Measurements from ENCODE around the gene ARHGEF33. TPM values are rescaled to one million over a fixed set of nuclear protein-coding genes. Genes with fewer than 3 reads are reported as not detected.

ARHGEF33 gene
- total RNA-seq, 1 experiment from 2014 or later, result 0.30 TPM

- TF ChIP-seq ZNF274 (IDR thresholded peaks at IDR 0.05; ENCODE audit: low read depth, low read length) (no peak), ZFX (IDR thresholded peaks at IDR 0.05) (no peak), TCF7L2 (IDR thresholded peaks at IDR 0.05; ENCODE audit: borderline replicate concordance, extremely low read depth, insufficient read depth, insufficient read length) (no peak), EGR1 (IDR thresholded peaks at IDR 0.05; ENCODE audit: low read depth) (no peak), YY1 (IDR thresholded peaks at IDR 0.05; ENCODE audit: extremely low read depth, insufficient replicate concordance, low read depth, low read length) (no peak), SIN3A (IDR thresholded peaks at IDR 0.05; ENCODE audit: low read depth) (no peak), EZH2phosphoT487 (IDR thresholded peaks at IDR 0.05; ENCODE audit: borderline replicate concordance) (no peak), POLR2A (IDR thresholded peaks at IDR 0.05; ENCODE audit: borderline replicate concordance, extremely low read depth, insufficient read depth, insufficient read length) (no peak)
These were observed 39.6 kb upstream of the ARHGEF33 start (continued) for GRCh38 chr2:38850045-38850444.

DNA sequence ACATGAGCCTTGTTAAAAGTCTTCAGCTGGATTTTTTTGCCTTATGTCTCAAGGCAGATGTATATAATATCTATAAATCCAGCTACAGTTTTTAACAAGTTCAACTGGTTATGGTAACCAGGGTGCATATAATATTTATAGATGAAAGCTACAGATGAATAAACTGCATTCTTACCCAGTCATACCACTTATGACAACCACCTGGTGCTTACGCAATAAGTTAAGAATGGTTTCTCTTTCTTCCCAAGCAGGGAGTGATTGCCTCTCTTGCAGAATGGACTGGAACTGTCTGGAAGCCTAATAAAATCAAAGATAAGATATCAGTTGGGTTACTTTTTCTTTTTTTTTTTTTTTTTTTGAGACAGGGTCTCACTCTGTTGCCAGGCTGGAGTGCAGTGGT, 33.5 kb upstream of the ARHGEF33 start:
- Histone ChIP-seq H3K9ac (ENCODE audit: low read length) (no peak overlapping the region), H3K27ac (ENCODE audit: low read depth, low read length) (no peak overlapping the region), H3K36me3 (ENCODE audit: control insufficient read depth in 1 of 2, insufficient read depth in 2 of 2, low read length in 2 of 2) (peaks cover 24 to 26% of the 10 kb centered on the region in 2 experiments), H3K4me1 (ENCODE audit: control insufficient read depth in 1 of 2, insufficient read depth in 2 of 2, low read length in 2 of 2) (no peaks in the 10 kb centered on the region), H2AFZ (ENCODE audit: low read depth, low read length, poor library complexity, severe bottlenecking) (no peak overlapping the region), H3K27me3 (ENCODE audit: insufficient read depth, low read length) (no peaks in the 10 kb centered on the region), H4K20me1 (ENCODE audit: insufficient read depth) (no peaks in the 10 kb centered on the region), H3K4me2 (ENCODE audit: low read length) (no peak overlapping the region), H3K79me2 (ENCODE audit: insufficient read depth, low read length) (no peaks in the 10 kb centered on the region), H3K9me3 (ENCODE audit: control insufficient read depth in 1 of 2, insufficient read depth in 1 of 2, low read depth in 1 of 2, low read length in 2 of 2) (no peaks in the 10 kb centered on the region), H3K9me2 (ENCODE audit: insufficient read depth) (no peaks in the 10 kb centered on the region), H3K4me3 (replicated peaks in 1 of 2; ENCODE audit: low read depth in 1 of 2, low read length in 2 of 2) (no peak overlapping the region)
- intact Hi-C loops (cut with micrococcal nuclease), result no loop called here
- CTCF ChIA-PET, result no interaction called here
- ATAC-seq (no peak), DNase-seq (ENCODE audit: low read depth, low spot score) (no peak)
- no peak for TF ChIP-seq CEBPB (IDR thresholded peaks at IDR 0.05; ENCODE audit: low read depth)
- TF ChIP-seq CBX3 (IDR thresholded peaks at IDR 0.05; ENCODE audit: low read depth), result no peak
- no peak for TF ChIP-seq TCF7L2 (IDR thresholded peaks at IDR 0.05; ENCODE audit: borderline replicate concordance, extremely low read depth, insufficient read depth, insufficient read length)
- no peak for TF ChIP-seq POLR2A (IDR thresholded peaks at IDR 0.05; ENCODE audit: borderline replicate concordance, extremely low read depth, insufficient read depth, insufficient read length)
- no peak for TF ChIP-seq POLR2AphosphoS5 (IDR thresholded peaks at IDR 0.05; ENCODE audit: low read depth, low read length)
- TF ChIP-seq FOSL1 (IDR thresholded peaks at IDR 0.05; ENCODE audit: low read depth), result no peak
- TF ChIP-seq SIN3A (IDR thresholded peaks at IDR 0.05; ENCODE audit: low read depth), result no peak
- no peak for TF ChIP-seq EGR1 (IDR thresholded peaks at IDR 0.05; ENCODE audit: low read depth)
- RAD21 ChIA-PET (ENCODE audit: low non-redundant PET in 1 of 2, low total read pairs in 2 of 2, uncharacterized antibody in 2 of 2, unreplicated experiment in 2 of 2), result no interaction called here
- POLR2A ChIA-PET, result interaction anchor here (0.7 kb wide), 1 partner anchor 105 kb away, joined by 3 read pairs; the partner anchor contains the start of gene SRSF7
- no TSS peak for BruUV-seq (replicated peaks)

Data from HCT116 (cell line).